Keratinocyte (primary cell): ENCODE results near the gene HSPBP1.

Source experiments
- CTCF ChIP-seq, 3 experiments: IDR thresholded peaks in 1 of 3; conservative IDR thresholded peaks in 1 of 3; optimal IDR thresholded peaks in 1 of 3; 2 replicates in 2 of 3; 3 replicates in 1 of 3; pipeline versions ENCODE3 to v1.5.1; 2011; ENCODE audit warnings: low read length in 3 of 3, mild to moderate bottlenecking in 3 of 3, moderate library complexity in 2 of 3, control low read depth in 1 of 3, inconsistent platforms in 1 of 3; ENCODE audit not compliant: insufficient read depth in 2 of 3; ENCODE audit errors: extremely low read depth in 1 of 3
- EZH2 ChIP-seq: IDR thresholded peaks from one replicate; pipeline ENCODE4 v1.6.1; 2012; ENCODE audit warnings: inconsistent platforms, mild to moderate bottlenecking, low read length, moderate library complexity

GRCh38 chr19:55261671-55262126, 18.2 kb downstream of the HSPBP1 start:
- no peak for TF ChIP-seq CTCF (optimal IDR thresholded peaks at IDR 0.05 in 1 of 3, IDR thresholded peaks at IDR 0.05 in 1 of 3, conservative IDR thresholded peaks at IDR 0.05 in 1 of 3; ENCODE audit: extremely low read depth in 1 of 3, insufficient read depth in 2 of 3, low read length in 3 of 3)
- no peak for TF ChIP-seq EZH2
